ENCODE data around the gene PCGF3.

The PCGF3 gene

DNA sequence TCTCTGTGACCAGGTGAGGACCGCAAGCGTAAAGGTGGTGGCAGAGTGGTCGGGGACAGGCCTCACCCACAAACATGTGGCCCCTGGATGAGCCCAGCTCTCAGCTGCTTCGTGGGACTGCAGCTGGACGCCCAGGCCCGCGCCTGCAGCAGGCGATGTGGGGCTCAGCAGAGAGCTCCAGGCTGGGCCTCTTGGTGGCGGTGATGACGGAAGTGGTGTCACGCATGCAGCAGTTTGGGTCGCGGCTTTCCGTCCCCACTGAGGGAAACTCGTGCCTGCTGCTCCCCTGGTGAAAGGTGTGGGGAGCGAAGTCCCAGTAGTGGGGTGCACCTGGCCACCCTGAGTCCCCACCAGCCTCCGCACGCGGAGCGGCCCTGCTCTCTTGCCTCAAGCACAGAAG is 26.9 kb downstream of the PCGF3 start:
- no peaks in the 10 kb centered on the region for H3K36me3 ChIP-seq (ENCODE audit: control insufficient read depth, insufficient read depth, low read length)
- H3K79me2 ChIP-seq, result no peaks in the 10 kb centered on the region
- no peaks in the 10 kb centered on the region for H3K27me3 ChIP-seq (ENCODE audit: control insufficient read depth, insufficient read depth, low read length)
- no peak overlapping the region for H2AFZ ChIP-seq
- H3K27ac ChIP-seq, result no peak overlapping the region
- H3K9me3 ChIP-seq (ENCODE audit: control insufficient read depth, low read length), result no peaks in the 10 kb centered on the region
- no peak overlapping the region for H3K9ac ChIP-seq
- TF ChIP-seq CTCF (IDR thresholded peaks at IDR 0.05), result no peak
- no peak overlapping the region for H3K4me2 ChIP-seq (ENCODE audit: low read length)
- no peaks in the 10 kb centered on the region for H3K4me1 ChIP-seq
- no peak overlapping the region for H3K4me3 ChIP-seq (ENCODE audit: low read depth, low read length)

DNA sequence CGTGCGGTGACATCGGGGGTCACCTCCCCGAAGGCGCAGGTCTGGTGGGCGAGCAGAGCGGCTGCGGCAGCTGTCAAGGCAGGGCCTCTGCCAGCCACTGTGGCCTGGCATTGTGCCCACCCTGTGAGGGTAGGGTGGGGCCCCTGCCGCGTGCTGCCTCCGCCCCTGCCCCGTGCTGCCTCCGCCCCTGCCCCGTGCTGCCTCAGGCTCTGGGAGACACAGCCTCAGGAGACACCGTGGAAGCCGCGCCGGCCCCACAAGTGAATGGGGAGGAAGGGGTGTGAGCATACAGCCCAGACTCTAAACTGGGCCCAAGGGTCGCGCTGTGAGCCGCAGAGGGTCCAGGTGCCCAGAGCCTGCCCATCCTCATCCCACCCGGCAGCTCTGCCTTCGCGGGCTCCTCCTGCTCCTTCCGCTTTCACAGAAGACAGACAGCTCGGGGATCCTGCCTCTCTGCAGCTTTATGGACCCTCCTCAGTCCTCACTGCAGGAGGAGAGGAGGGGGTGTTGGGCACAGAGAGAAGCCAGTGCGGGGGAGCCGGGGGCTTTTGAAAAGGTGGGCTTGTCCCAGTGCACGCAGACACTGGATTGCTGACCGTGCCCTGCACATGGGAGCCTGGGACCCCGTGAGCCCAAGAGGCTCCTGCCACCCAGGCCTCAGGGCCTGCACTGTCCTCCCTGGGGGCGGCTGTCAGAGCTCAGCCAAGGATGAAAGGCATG is 27.4 kb downstream of the PCGF3 start:
- TF ChIP-seq CTCF (IDR thresholded peaks at IDR 0.05), result no peak
- H3K79me2 ChIP-seq, result no peaks in the 10 kb centered on the region
- H2AFZ ChIP-seq, result no peak overlapping the region
- no peak overlapping the region for H3K27ac ChIP-seq
- no peak overlapping the region for H3K4me2 ChIP-seq (ENCODE audit: low read length)
- H3K27me3 ChIP-seq (ENCODE audit: control insufficient read depth, insufficient read depth, low read length), result no peaks in the 10 kb centered on the region
- no peak overlapping the region for H3K9ac ChIP-seq
- H3K36me3 ChIP-seq (ENCODE audit: control insufficient read depth, insufficient read depth, low read length), result no peaks in the 10 kb centered on the region
- no peaks in the 10 kb centered on the region for H3K9me3 ChIP-seq (ENCODE audit: control insufficient read depth, low read length)
- H3K4me3 ChIP-seq (ENCODE audit: low read depth, low read length), result no peak overlapping the region
- no peaks in the 10 kb centered on the region for H3K4me1 ChIP-seq

DNA sequence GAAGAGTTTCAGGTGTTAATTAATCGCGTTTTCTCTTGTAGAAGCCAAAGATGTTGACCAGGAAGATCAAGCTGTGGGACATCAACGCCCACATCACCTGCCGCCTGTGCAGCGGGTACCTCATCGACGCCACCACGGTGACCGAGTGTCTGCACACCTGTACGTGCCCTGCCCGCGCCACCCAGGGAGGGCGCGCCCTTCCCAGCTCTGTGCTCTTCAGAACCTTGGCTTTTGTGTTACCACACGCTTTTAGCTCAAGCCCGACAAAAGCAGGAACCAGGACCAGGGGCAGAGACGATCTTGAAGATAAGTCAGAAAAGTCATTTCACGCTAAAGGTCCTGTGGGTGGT is 28.0 kb downstream of the PCGF3 start:
- Histone ChIP-seq H3K9ac (no peak overlapping the region), H3K27ac (no peak overlapping the region), H3K27me3 (ENCODE audit: control insufficient read depth, insufficient read depth, low read length) (no peaks in the 10 kb centered on the region), H2AFZ (no peak overlapping the region), H3K79me2 (no peaks in the 10 kb centered on the region), H3K36me3 (ENCODE audit: control insufficient read depth, insufficient read depth, low read length) (no peaks in the 10 kb centered on the region), H3K4me1 (no peaks in the 10 kb centered on the region), H3K9me3 (ENCODE audit: control insufficient read depth, low read length) (no peaks in the 10 kb centered on the region), H3K4me2 (ENCODE audit: low read length) (no peak overlapping the region), H3K4me3 (ENCODE audit: low read depth, low read length) (no peak overlapping the region)
- TF ChIP-seq CTCF (IDR thresholded peaks at IDR 0.05), result no peak

GRCh38 chr4:734075-734474 is 28.4 kb downstream of the PCGF3 start:
- H2AFZ ChIP-seq, result no peak overlapping the region
- H3K27ac ChIP-seq, result no peak overlapping the region
- no peaks in the 10 kb centered on the region for H3K4me1 ChIP-seq
- no peaks in the 10 kb centered on the region for H3K79me2 ChIP-seq
- no peaks in the 10 kb centered on the region for H3K9me3 ChIP-seq (ENCODE audit: control insufficient read depth, low read length)
- H3K27me3 ChIP-seq (ENCODE audit: control insufficient read depth, insufficient read depth, low read length), result no peaks in the 10 kb centered on the region
- H3K4me2 ChIP-seq (ENCODE audit: low read length), result no peak overlapping the region
- no peak overlapping the region for H3K4me3 ChIP-seq (ENCODE audit: low read depth, low read length)
- H3K36me3 ChIP-seq (ENCODE audit: control insufficient read depth, insufficient read depth, low read length), result no peaks in the 10 kb centered on the region
- TF ChIP-seq CTCF (IDR thresholded peaks at IDR 0.05), result no peak
- H3K9ac ChIP-seq, result no peak overlapping the region

- TF ChIP-seq CTCF (IDR thresholded peaks at IDR 0.05), result no peak
- H3K9me3 ChIP-seq (ENCODE audit: control insufficient read depth, low read length), result no peaks in the 10 kb centered on the region
- no peak overlapping the region for H2AFZ ChIP-seq
- H3K4me3 ChIP-seq (ENCODE audit: low read depth, low read length), result no peak overlapping the region
- H3K4me1 ChIP-seq, result no peaks in the 10 kb centered on the region
- no peak overlapping the region for H3K9ac ChIP-seq
- no peaks in the 10 kb centered on the region for H3K79me2 ChIP-seq
- H3K27me3 ChIP-seq (ENCODE audit: control insufficient read depth, insufficient read depth, low read length), result no peaks in the 10 kb centered on the region
- no peaks in the 10 kb centered on the region for H3K36me3 ChIP-seq (ENCODE audit: control insufficient read depth, insufficient read depth, low read length)
- H3K27ac ChIP-seq, result no peak overlapping the region
- H3K4me2 ChIP-seq (ENCODE audit: low read length), result no peak overlapping the region
Measured at GRCh38 chr4:734951-735350, 29.3 kb downstream of the PCGF3 start.
